BE2C (cell line): ENCODE results near the gene PLA2G10.
"Not testable (repeated sequence)": the region's sequence is repeated elsewhere in the genome, so short reads cannot be mapped to it uniquely, and the experiment has no call there.

Source experiments
- DNase-seq: peaks from one replicate; pipeline ENCODE4 v3.0.0-alpha.2; 2020
- H3K27me3 ChIP-seq: fragments of 250-450 bp; sonication (Bioruptor Pico); 2 replicates; pipeline ENCODE4 v1.5.1; 2020; ENCODE audit warnings: mild to moderate bottlenecking
- H3K36me3 ChIP-seq: fragments of 250-450 bp; sonication (Bioruptor Pico); 2 replicates; pipeline ENCODE4 v1.5.1; 2020; ENCODE audit warnings: mild to moderate bottlenecking
- H3K4me1 ChIP-seq: fragments of 250-450 bp; sonication (Bioruptor Pico); 2 replicates; pipeline ENCODE4 v1.5.1; 2020
- H3K4me3 ChIP-seq: 2 replicates; pipeline ENCODE4 v1.5.1; 2011; ENCODE audit warnings: low read depth, low read length
- H3K9me3 ChIP-seq: fragments of 250-450 bp; sonication (Bioruptor Pico); 2 replicates; pipeline ENCODE4 v1.5.1; 2020
- CTCF ChIP-seq: IDR thresholded peaks from 2 replicates; pipeline ENCODE4 v1.5.1; 2012; ENCODE audit warnings: mild to moderate bottlenecking, low read depth, low read length

Gene PLA2G10

GRCh38 chr16:14649816-14650215, 44.3 kb downstream of the PLA2G10 start:
- Histone ChIP-seq H3K4me3 (no peak overlapping the region), H3K36me3 (peaks cover 80% of the 10 kb centered on the region), H3K27me3 (no peaks in the 10 kb centered on the region), H3K4me1 (no peaks in the 10 kb centered on the region), H3K9me3 (no peaks in the 10 kb centered on the region)
- no peak for DNase-seq
- no peak for TF ChIP-seq CTCF

GRCh38 chr16:14641926-14642325, 52.2 kb downstream of the PLA2G10 start:
- Histone ChIP-seq H3K4me1 (no peaks in the 10 kb centered on the region), H3K36me3 (peaks cover 61% of the 10 kb centered on the region)
- DNase-seq = no peak

GRCh38 chr16:14641206-14641605, 52.9 kb downstream of the PLA2G10 start:
- no peaks in the 10 kb centered on the region for H3K9me3 ChIP-seq
- H3K36me3 ChIP-seq = peaks cover 56% of the 10 kb centered on the region
- no peak for DNase-seq
- no peak overlapping the region for H3K4me3 ChIP-seq
- no peaks in the 10 kb centered on the region for H3K27me3 ChIP-seq
- TF ChIP-seq CTCF = no peak
- H3K4me1 ChIP-seq = no peaks in the 10 kb centered on the region

More at GRCh38 chr16:14641926-14642325, 52.2 kb downstream of the PLA2G10 start:
- TF ChIP-seq CTCF = no peak
- H3K9me3 ChIP-seq = no peaks in the 10 kb centered on the region
- H3K27me3 ChIP-seq = no peaks in the 10 kb centered on the region
- no peak overlapping the region for H3K4me3 ChIP-seq

- no peak for TF ChIP-seq CTCF
- no peak for DNase-seq
- peaks cover 50% of the 10 kb centered on the region for H3K36me3 ChIP-seq
These were observed 53.6 kb downstream of the PLA2G10 start for GRCh38 chr16:14640538-14640937.

GRCh38 chr16:14636951-14637240, 57.2 kb downstream of the PLA2G10 start:
- not testable (repeated sequence) for H3K9me3 ChIP-seq, H3K4me3 ChIP-seq

More at GRCh38 chr16:14640538-14640937, 53.6 kb downstream of the PLA2G10 start:
- Histone ChIP-seq H3K4me3 (no peak overlapping the region), H3K9me3 (no peaks in the 10 kb centered on the region), H3K27me3 (no peaks in the 10 kb centered on the region), H3K4me1 (no peaks in the 10 kb centered on the region)

GRCh38 chr16:14636179-14636950, 57.7 kb downstream of the PLA2G10 start:
- not testable (repeated sequence) for H3K4me1 ChIP-seq, DNase-seq, H3K9me3 ChIP-seq, H3K27me3 ChIP-seq, H3K4me3 ChIP-seq
- H3K36me3 ChIP-seq = peaks cover 29% of the 10 kb centered on the region

More at GRCh38 chr16:14636951-14637240, 57.2 kb downstream of the PLA2G10 start:
- H3K27me3 ChIP-seq, H3K4me1 ChIP-seq, DNase-seq: not testable (repeated sequence)
- H3K36me3 ChIP-seq = peaks cover 29% of the 10 kb centered on the region

GRCh38 chr16:14635395-14636165, 58.5 kb downstream of the PLA2G10 start:
- Histone ChIP-seq H3K27me3 (no peaks in the 10 kb centered on the region), H3K4me1 (no peaks in the 10 kb centered on the region), H3K9me3 (no peaks in the 10 kb centered on the region), H3K36me3 (peaks cover 25% of the 10 kb centered on the region), H3K4me3 (no peak overlapping the region)
- TF ChIP-seq CTCF = no peak
- no peak for DNase-seq
